HG02763 (cell line): ENCODE measurements around the gene CACFD1.

ENCODE experiments used
- ATAC-seq: cut with Tn5 transposase; IDR thresholded peaks from one replicate; pipeline ENCODE4 v1.9.1; 2021; ENCODE audit warnings: mild to moderate bottlenecking, moderate library complexity; ENCODE audit not compliant: unreplicated experiment

The CACFD1 gene

DNA sequence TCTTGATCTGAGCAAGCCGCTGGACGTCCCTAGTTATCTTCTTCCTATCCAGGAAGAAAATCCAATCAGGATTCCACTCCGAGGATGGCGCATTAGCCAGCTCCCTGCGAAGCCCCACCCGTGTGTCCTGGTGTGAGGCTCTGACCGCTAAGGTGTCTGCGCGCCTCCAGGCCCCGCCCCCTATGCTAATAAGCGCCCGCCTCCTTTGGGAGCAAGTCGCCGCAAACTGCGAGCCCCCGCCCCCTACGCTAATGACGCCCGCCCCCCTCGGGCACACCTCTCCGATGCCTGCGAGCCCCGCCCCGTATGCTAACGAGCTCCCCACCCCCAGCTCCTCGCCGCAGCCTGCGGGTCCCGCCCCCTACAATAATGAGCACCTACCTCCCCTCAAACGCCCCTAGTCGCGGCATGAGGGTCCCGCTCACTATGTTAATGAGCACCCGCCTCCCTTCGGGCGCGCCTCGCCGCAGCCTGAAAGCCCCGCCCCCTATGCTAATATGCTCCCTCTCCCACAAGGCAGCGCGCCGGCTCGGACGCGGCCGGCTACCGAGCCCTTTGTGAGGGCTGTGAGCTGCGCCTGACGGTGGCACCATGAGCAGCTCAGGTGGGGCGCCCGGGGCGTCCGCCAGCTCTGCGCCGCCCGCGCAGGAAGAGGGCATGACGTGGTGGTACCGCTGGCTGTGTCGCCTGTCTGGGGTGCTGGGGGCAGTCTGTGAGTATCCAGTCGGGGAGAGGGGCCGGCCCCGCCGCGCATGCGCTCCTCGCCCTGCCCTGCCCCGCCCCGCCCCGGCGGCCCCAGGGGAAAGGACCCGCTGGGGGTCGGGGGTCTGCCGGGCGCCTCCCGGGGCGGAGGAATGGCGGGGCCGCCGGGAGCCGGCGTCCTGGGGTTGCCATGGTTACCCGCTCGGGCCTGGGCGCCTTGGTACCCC is at the start of gene CACFD1:
CACFD1 (plus strand) TSS at position 503 of the 929 bp plus-strand sequence; CDS start at position 592, 89 bp downstream.
- ATAC-seq: peak; percentile 74

DNA sequence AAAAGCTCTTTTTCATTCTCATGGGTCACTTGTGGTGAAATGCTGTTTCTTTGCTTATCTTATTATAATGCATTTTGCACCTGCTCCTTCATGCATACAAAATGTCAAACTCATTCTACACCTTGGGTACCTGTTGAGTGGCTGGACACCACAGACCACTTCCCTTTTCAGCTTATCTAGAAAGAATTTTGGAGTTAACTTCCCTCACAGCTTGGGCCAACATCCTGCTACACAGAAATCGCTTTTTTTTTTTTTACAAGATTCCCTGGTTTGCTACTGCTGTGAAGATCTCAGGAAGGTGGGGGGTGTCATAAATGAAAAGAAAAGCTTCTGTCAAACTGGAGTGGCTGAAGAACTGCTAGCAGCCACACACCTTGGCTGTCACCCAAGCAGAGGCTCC is 44.6 kb upstream of the CACFD1 start:
- no peak for ATAC-seq

DNA sequence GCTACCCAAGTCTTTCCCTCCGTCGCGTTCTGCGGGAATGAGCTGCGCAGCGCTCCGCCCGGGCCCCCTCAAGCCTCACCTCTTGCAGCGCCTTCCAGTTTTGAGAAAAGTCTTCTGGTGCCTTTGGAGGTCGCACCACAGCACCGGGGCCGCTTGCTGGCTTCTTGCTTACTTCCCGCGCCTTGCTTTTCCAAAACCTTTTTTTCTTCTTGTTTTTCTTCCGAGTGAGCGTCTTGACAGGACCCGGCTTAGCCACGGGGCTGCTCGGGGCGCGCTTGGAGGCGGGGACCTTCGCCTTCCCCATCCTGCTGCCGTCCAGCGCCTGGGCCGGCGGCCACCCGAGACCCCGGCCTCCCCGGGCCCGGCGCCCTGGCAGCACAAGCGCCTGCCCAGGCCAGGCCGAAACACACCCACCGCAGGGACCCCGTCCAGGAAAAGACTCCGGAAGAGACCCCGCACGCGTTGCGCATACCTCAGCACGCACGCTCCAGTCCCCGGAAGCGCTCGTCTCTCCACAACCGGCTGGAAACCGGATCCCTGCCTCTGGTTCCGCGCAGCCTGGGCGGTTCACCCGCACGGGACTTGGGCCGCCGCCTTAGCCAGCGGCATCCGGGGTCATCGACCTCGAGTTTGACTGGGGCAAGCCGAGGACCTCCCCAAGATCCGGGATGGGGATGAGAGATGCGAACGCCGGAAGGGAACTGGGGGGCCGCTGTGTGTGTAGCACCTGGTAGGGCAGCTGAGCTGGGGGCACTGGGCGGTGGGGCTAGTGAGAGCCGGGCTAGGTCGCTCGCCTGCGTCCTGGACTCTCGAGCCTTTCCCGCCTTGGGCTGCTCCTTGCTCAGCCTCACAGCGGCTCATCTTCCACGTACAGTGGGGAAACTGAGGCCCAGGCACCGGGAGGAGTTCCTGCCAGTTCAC is 42.0 kb upstream of the CACFD1 start, which contains the start of gene REXO4:
REXO4 (minus strand) TSS at position 470 of the 921 bp plus-strand sequence; CDS start at position 304, 166 bp downstream.
- peak; percentile 61 for ATAC-seq

- no peak for ATAC-seq
Observed at GRCh38 chr9:133419005-133419404, 40.8 kb upstream of the CACFD1 start.

DNA sequence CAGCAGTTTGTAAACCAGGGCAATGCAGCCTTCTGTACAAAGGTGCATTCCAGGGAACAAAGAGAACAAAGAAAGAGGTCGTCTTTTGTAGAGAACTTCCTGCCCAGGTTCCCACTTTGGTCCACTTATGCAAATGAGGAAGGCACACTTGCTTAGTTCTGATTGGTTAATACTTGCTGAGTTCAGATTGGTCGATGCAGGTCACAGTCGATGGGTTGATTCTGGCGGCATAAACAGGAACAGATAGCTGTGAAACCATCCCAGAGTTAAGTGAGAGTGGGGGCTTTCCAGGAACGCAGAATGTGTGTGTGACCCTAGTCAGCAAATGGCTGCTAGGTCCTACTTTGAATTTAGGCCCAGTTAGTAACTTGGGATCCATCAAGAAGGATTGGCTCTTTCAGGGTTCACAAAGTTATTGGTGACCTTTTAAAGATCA is 39.4 kb upstream of the CACFD1 start:
- ATAC-seq: no peak

DNA sequence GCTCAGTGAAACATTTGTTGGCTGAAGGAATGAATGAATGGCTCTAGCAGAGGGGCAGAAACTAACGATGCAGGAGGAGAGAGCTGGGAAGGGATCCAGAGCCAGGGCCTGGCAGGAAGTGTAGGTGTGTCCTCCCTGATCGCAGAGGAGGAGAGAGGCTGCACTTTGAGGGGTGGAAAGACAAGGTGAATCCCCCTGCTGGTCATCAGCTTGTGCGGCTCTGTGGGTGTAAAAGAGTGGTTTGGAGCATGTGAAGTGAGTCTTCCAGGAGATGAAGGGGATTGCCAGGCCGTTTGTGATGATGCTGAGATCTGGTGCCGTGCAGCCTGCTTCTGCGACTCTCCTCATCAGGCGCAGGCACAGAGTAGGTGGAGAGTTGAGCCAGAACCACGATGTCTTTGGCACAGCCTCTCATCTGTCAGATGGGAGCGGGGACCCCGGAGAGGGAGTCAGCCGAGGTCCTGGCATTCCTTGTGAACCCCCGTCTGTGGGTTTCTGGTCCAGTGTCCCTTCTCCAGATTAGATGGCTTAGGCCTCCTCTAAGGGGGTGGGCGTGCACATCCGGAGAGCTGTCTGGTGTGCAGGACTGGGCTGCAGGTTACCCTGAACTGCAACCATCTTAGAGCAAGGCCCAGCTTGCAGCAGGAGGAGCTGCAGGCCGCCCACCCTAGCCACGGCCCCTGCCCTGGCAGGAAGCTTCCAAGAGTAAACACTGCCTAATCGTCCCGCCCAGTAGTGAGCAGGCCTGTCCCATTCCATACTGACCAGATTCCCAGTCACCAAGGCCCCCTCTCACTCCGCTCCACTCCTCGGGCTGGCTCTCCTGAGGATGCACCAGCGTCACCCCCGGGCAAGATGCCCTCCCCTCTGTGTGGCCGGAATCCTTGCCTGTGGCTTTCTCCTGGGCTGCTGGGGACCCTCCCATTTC is 37.9 kb upstream of the CACFD1 start, which contains the start of gene ADAMTS13:
ADAMTS13 (plus strand) TSS at position 753 of the 928 bp plus-strand sequence; CDS start at position 830, 77 bp downstream.
- no peak for ATAC-seq

DNA sequence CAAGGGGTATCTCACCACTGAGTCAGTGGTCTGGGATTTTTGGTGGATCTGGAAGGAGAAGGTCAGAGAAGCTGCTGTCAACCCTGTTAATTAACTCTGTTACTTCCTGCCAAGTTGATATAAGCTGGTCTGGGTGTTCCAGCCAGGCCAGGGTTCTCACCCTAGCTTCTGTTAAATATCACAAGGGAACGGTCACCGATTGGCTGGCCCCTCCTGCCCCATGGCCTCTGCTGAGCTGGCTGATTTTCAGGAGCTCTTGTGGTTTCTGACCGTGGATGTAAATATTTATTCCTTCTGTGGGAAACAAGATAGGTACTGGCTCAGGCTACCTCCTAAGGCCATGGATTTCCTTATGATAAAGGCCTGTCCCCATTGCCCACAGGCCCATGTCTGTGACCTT is 36.6 kb upstream of the CACFD1 start:
- no peak for ATAC-seq

- no peak for ATAC-seq
Observed at GRCh38 chr9:133424187-133424586, 35.6 kb upstream of the CACFD1 start.

GRCh38 chr9:133425049-133425632 is 34.6 kb upstream of the CACFD1 start:
- ATAC-seq: no peak

DNA sequence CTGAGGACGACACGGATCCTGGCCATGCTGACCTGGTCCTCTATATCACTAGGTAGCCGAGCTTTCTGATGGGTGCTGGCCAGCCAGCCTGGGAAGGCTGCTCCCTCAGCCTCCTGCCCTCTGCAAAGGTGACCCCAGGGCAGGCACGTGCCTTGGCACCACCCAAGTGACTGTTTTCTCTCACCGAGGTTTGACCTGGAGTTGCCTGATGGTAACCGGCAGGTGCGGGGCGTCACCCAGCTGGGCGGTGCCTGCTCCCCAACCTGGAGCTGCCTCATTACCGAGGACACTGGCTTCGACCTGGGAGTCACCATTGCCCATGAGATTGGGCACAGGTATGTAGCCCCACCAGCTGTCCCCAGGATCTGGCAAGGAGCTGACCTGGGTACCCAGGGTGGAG is 33.8 kb upstream of the CACFD1 start:
- no peak for ATAC-seq

- no peak for ATAC-seq
Observed at GRCh38 chr9:133427658-133428348, 32.0 kb upstream of the CACFD1 start.

- no peak for ATAC-seq
Observed at GRCh38 chr9:133428617-133429101, 31.1 kb upstream of the CACFD1 start.

- ATAC-seq: no peak
Observed at GRCh38 chr9:133429214-133429613, 30.6 kb upstream of the CACFD1 start.

- ATAC-seq: no peak
Observed at GRCh38 chr9:133429641-133430161, 30.1 kb upstream of the CACFD1 start.

DNA sequence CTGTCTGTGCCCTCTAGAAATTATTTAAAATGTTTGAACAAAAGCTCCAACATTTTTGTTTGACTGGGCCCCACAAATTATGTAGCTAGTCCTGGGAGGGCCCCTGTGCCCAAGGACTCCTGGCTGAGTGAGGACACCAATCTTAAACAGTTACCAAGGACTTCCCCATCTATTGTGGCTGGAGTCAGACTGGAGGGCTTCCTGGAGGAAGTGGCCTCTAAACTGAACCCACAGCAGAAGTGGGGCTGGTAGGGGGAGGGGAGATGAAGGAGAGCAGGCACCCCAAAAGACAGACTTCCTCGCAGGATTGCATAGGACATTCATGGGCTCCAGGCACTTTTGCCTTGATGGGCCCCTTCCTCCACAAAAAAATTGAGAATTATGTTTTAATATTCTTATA is 29.5 kb upstream of the CACFD1 start:
- ATAC-seq: no peak

DNA sequence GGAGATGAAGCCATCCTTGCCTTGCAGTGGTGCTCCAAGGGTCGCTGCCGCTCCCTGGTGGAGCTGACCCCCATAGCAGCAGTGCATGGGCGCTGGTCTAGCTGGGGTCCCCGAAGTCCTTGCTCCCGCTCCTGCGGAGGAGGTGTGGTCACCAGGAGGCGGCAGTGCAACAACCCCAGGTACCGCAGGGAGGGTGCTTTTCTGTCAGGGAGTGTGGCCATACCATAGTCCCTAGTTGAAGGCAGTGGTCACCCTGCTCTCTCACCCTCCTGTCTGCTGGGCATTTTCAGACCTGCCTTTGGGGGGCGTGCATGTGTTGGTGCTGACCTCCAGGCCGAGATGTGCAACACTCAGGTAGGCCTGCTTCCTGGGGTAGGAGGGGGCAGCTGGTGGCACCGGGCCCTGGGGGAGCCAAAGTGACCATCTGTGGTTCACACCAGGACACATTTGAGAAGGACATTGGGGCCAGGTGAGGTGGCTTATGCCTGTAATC is 26.4 kb upstream of the CACFD1 start:
- ATAC-seq: no peak

DNA sequence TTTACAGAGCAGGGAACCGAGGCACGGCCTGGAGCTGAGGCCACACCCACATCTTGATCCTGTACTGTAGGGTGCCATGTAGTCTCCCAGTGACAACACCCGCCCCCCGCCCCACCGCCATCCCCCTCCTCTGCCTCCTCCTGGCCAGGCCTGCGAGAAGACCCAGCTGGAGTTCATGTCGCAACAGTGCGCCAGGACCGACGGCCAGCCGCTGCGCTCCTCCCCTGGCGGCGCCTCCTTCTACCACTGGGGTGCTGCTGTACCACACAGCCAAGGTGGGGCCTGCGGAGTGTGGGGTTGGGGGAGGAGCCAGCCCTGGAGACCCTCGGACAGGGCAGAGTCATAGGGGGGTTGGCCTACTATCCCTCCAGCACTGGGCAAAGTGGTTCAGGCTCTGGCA is 23.1 kb upstream of the CACFD1 start:
- ATAC-seq: no peak

DNA sequence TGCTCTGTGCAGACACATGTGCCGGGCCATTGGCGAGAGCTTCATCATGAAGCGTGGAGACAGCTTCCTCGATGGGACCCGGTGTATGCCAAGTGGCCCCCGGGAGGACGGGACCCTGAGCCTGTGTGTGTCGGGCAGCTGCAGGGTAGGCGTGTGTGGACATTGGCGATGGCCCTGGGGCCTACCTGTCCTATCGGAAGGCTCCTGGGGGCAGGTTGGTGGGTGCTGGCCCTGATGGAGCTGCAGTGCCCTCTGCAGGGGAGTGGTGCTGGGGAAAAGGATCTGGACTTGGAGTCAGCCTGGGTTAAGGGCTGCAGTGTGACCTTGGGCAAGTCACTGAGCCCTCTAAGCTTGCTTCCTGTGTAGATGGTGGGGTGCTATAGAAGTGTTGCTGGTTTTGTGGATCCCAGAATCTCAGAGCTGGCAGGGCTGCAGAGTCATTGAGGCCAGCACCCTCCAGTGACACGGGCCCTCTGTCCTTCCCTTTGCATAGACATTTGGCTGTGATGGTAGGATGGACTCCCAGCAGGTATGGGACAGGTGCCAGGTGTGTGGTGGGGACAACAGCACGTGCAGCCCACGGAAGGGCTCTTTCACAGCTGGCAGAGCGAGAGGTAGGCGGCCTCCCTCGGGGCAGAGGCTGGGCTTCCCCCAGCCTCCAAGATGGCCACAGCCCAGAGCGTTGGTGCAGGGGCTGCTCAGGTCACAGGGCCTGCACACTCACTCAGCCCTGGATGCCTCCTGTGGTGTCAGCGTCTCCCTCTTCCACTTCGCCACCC is 21.8 kb upstream of the CACFD1 start:
- no peak for ATAC-seq
